IMR-90 (cell line): ENCODE data around the gene KLLN. TPM values are rescaled to one million over a fixed set of nuclear protein-coding genes. Genes with fewer than 3 reads are reported as not detected.

ENCODE experiments used
- ATAC-seq: fragments of 200-7000 bp; cut with Tn5 transposase; 2 replicates; pipeline ENCODE4 v1.9.1; 2020; ENCODE audit warnings: low read depth, mild to moderate bottlenecking, moderate library complexity
- BruUV-seq: library from RNA; stranded (reverse); fragments of 400-500 nt; replicated peaks from 2 replicates; lab custom pipeline; 2021; lab: Mats Ljungman, UMichigan
- CTCF ChIA-PET: fragments of 300-600 bp; formaldehyde crosslinking; extraction: SDS; loops from one replicate; lab custom pipeline; 2021; ENCODE audit warnings: antibody characterized with exemption; lab: Yijun Ruan, JAX
- POLR2A ChIA-PET: fragments of 300-600 bp; sonication (Branson Sonifier 250); formaldehyde crosslinking; loops from one replicate; lab custom pipeline; 2022; ENCODE audit warnings: antibody characterized with exemption; ENCODE audit not compliant: unreplicated experiment; lab: Charles Lee
- DNase-seq: peaks from one replicate; pipeline ENCODE4 v3.0.0; 2013
- H2AFZ ChIP-seq: replicated peaks from 2 replicates; pipeline ENCODE3; 2013; ENCODE audit warnings: low read length, mild to moderate bottlenecking; ENCODE audit not compliant: poor library complexity
- H2AK5ac ChIP-seq: 2 replicates; pipeline ENCODE4 v1.6.1; 2013; ENCODE audit warnings: low read depth, low read length, inconsistent platforms
- H2AK9ac ChIP-seq: replicated peaks from 2 replicates; pipeline ENCODE3; 2013; ENCODE audit warnings: mild to moderate bottlenecking, low read depth, low read length, moderate library complexity; ENCODE audit not compliant: poor library complexity
- H2BK120ac ChIP-seq: 2 replicates; pipeline ENCODE4 v1.6.1; 2013; ENCODE audit warnings: low read depth, low read length, inconsistent platforms
- H2BK15ac ChIP-seq: 3 replicates; pipeline ENCODE4 v1.6.1; 2013; ENCODE audit warnings: low read depth, low read length, inconsistent platforms
- H2BK20ac ChIP-seq: 2 replicates; pipeline ENCODE4 v1.6.1; 2013; ENCODE audit warnings: low read depth, mild to moderate bottlenecking, inconsistent platforms, low read length, moderate library complexity
- H2BK5ac ChIP-seq: 2 replicates; pipeline ENCODE4 v1.6.1; 2013; ENCODE audit warnings: mild to moderate bottlenecking, low read depth, low read length, inconsistent platforms; ENCODE audit not compliant: poor library complexity, severe bottlenecking
- H3K14ac ChIP-seq: replicated peaks from 2 replicates; pipeline ENCODE4 v1.6.1; 2013; ENCODE audit warnings: low read depth, low read length, inconsistent platforms
- H3K18ac ChIP-seq: 2 replicates; pipeline ENCODE4 v1.6.1; 2013; ENCODE audit warnings: low read depth, low read length, control low read depth
- H3K23ac ChIP-seq: 2 replicates; pipeline ENCODE4 v1.6.1; 2013; ENCODE audit warnings: low read depth, low read length, inconsistent platforms
- H3K27ac ChIP-seq: 2 replicates; pipeline ENCODE4 v1.5.1; 2013; ENCODE audit warnings: mild to moderate bottlenecking, control low read depth, low read length; ENCODE audit not compliant: insufficient read depth
- H3K27me3 ChIP-seq: 2 replicates; pipeline ENCODE4 v1.6.1; 2013; ENCODE audit warnings: low read length; ENCODE audit not compliant: control insufficient read depth, insufficient read depth
- H3K36me3 ChIP-seq: 2 replicates; pipeline ENCODE4 v1.6.1; 2013; ENCODE audit warnings: low read length, mixed read lengths; ENCODE audit not compliant: control insufficient read depth, insufficient read depth
- H3K4ac ChIP-seq: 2 replicates; pipeline ENCODE4 v1.6.1; 2013; ENCODE audit warnings: low read depth, low read length, inconsistent platforms
- H3K4me1 ChIP-seq: 2 replicates; pipeline ENCODE4 v1.6.1; 2013; ENCODE audit warnings: low read length, mixed read lengths; ENCODE audit not compliant: control insufficient read depth, insufficient read depth
- H3K4me2 ChIP-seq: 2 replicates; pipeline ENCODE4 v1.6.1; 2013; ENCODE audit warnings: low read depth, mild to moderate bottlenecking, control low read depth, low read length, moderate library complexity
- H3K4me3 ChIP-seq: 2 replicates; pipeline ENCODE4 v1.5.1; 2013; ENCODE audit warnings: low read depth, mild to moderate bottlenecking, control low read depth, low read length, moderate library complexity; ENCODE audit not compliant: insufficient read depth
- H3K56ac ChIP-seq: 2 replicates; pipeline ENCODE4 v1.6.1; 2013; ENCODE audit warnings: low read length, inconsistent platforms; ENCODE audit not compliant: insufficient read depth; ENCODE audit errors: extremely low read depth
- H3K79me1 ChIP-seq, 2 experiments: 2 replicates each; pipeline ENCODE4 v1.6.1; 2013; ENCODE audit warnings: low read length in 2 of 2, inconsistent platforms in 1 of 2, low read depth in 1 of 2
- H3K9ac ChIP-seq: 2 replicates; pipeline ENCODE4 v1.6.1; 2013; ENCODE audit warnings: low read depth, low read length, control low read depth
- H3K9me1 ChIP-seq: 2 replicates; pipeline ENCODE4 v1.6.1; 2013; ENCODE audit warnings: low read length, inconsistent platforms; ENCODE audit not compliant: insufficient read depth
- H3K9me3 ChIP-seq: 2 replicates; pipeline ENCODE4 v1.6.1; 2013; ENCODE audit warnings: low read length; ENCODE audit not compliant: control insufficient read depth, insufficient read depth
- H4K20me1 ChIP-seq: 2 replicates; pipeline ENCODE4 v1.6.1; 2013; ENCODE audit warnings: low read length, inconsistent platforms; ENCODE audit not compliant: insufficient read depth
- H4K5ac ChIP-seq: 2 replicates; pipeline ENCODE4 v1.6.1; 2013; ENCODE audit warnings: mild to moderate bottlenecking, low read depth, low read length, control low read depth
- H4K8ac ChIP-seq, 2 experiments: 2 replicates each; pipeline ENCODE4 v1.6.1; 2013; ENCODE audit warnings: low read depth in 2 of 2, low read length in 2 of 2, control low read depth in 1 of 2, inconsistent platforms in 1 of 2
- H4K91ac ChIP-seq: 2 replicates; pipeline ENCODE4 v1.6.1; 2013; ENCODE audit warnings: low read depth, low read length, inconsistent platforms; ENCODE audit not compliant: insufficient read depth
- BHLHE40 ChIP-seq: fragments of 150-350 bp; IDR thresholded peaks from 2 replicates; pipeline ENCODE4 v1.6.1; 2016; ENCODE audit warnings: mild to moderate bottlenecking, low read depth, low read length
- CEBPB ChIP-seq: IDR thresholded peaks from 2 replicates; pipeline ENCODE4 v1.6.1; 2012; ENCODE audit warnings: low read depth, low read length, improper control_type of control experiment
- CHD1 ChIP-seq: IDR thresholded peaks from 2 replicates; pipeline ENCODE4 v1.6.1; 2012; ENCODE audit warnings: low read depth, low read length, improper control_type of control experiment
- CTCF ChIP-seq: conservative IDR thresholded peaks from 2 replicates; pipeline ENCODE4 v1.5.1; 2012; ENCODE audit warnings: mild to moderate bottlenecking, low read depth, low read length, improper control_type of control experiment
- ELK1 ChIP-seq: fragments of 150-350 bp; IDR thresholded peaks from 2 replicates; pipeline ENCODE4 v1.6.1; 2016; ENCODE audit warnings: low read depth, mild to moderate bottlenecking, low read length, moderate library complexity, borderline replicate concordance
- MAFK ChIP-seq: IDR thresholded peaks from 2 replicates; pipeline ENCODE4 v1.6.1; 2012; ENCODE audit warnings: low read depth, low read length, improper control_type of control experiment
- MAZ ChIP-seq: IDR thresholded peaks from 2 replicates; pipeline ENCODE4 v1.6.1; 2012; ENCODE audit warnings: low read depth, mild to moderate bottlenecking, low read length, improper control_type of control experiment, moderate library complexity, borderline replicate concordance
- MXI1 ChIP-seq: IDR thresholded peaks from 2 replicates; pipeline ENCODE4 v1.6.1; 2012; ENCODE audit warnings: low read depth, mild to moderate bottlenecking, low read length, moderate library complexity, borderline replicate concordance
- NFE2L2 ChIP-seq: fragments of 150-350 bp; IDR thresholded peaks from 2 replicates; pipeline ENCODE4 v1.6.1; 2016; ENCODE audit warnings: low read depth, mild to moderate bottlenecking, low read length
- RAD21 ChIP-seq: IDR thresholded peaks from 2 replicates; pipeline ENCODE4 v1.6.1; 2012; ENCODE audit warnings: low read length, improper control_type of control experiment
- RCOR1 ChIP-seq: IDR thresholded peaks from 2 replicates; pipeline ENCODE4 v1.6.1; 2012; ENCODE audit warnings: mild to moderate bottlenecking, low read length, improper control_type of control experiment; ENCODE audit not compliant: insufficient replicate concordance
- RFX5 ChIP-seq: IDR thresholded peaks from 2 replicates; pipeline ENCODE4 v1.8.0; 2012; ENCODE audit warnings: low read depth, mild to moderate bottlenecking, low read length, moderate library complexity
- SMC3 ChIP-seq: fragments of 150-350 bp; IDR thresholded peaks from 2 replicates; pipeline ENCODE4 v1.6.1; 2016; ENCODE audit warnings: low read depth, mild to moderate bottlenecking, antibody characterized with exemption, low read length, moderate library complexity
- WGBS, 2 experiments: methylation state at CpG; one replicate each; pipeline versions ENCODE4 v1.1.5 to v1.1.7; 2013; ENCODE audit warnings: missing lambda C conversion rate in 2 of 2; ENCODE audit not compliant: insufficient read length in 1 of 2; ENCODE audit errors: extremely low coverage in 2 of 2; 5-methylcytosine and 5-hydroxymethylcytosine counted together
- dilution Hi-C: fragments of 300-500 bp; cut with HindIII; formaldehyde crosslinking; loops from one replicate; pipeline ENCODE4 v1.14.3; 2018; ENCODE audit warnings: low sequenced_read_pairs; ENCODE audit not compliant: unreplicated experiment
- in situ Hi-C: fragments of 300-500 bp; cut with MboI; formaldehyde crosslinking; loops from 3 replicates; pipeline ENCODE4 v1.14.3; 2019; ENCODE audit warnings: low sequenced_read_pairs, inconsistent platforms, mixed read lengths
- intact Hi-C: fragments of 100-400 bp; cut with micrococcal nuclease; formaldehyde crosslinking; loops from 2 replicates; pipeline ENCODE4 v1.10.0; 2022
- polyA plus RNA-seq, 3 experiments: library from polyadenylated mRNA; depleted of rRNA; stranded (reverse); fragments of >200 nt; gene quantifications; 2 replicates each; pipeline ENCODE4 v1.2.3, GENCODE V29; 2012; ENCODE audit warnings: low replicate concordance in 1 of 3
- total RNA-seq: library from RNA; depleted of rRNA; stranded (reverse); fragments of >200 nt; gene quantifications from 2 replicates; pipeline ENCODE4 v1.2.3, GENCODE V29; 2012

KLLN gene
- total and polyA plus RNA-seq, 2 of the 4 experiments (the other 2 are of a cell fraction), result 0.36 TPM

GRCh38 chr10:87865241-87865881, 2.0 kb upstream of the KLLN start:
- Histone ChIP-seq H3K18ac (peak overlapping the region; percentile 40; the same call in 1 of the 2 replicates), H4K20me1 (peaks cover 50% of the 10 kb centered on the region; the same call in 1 of the 2 replicates), H4K8ac (no peak overlapping the region; a peak in 2 of 4 replicates), H3K9me1 (no peaks in the 10 kb centered on the region), H3K14ac (peak overlapping the region; percentile 82), H3K56ac (peak overlapping the region; percentile 79; the same call in 1 of the 2 replicates), H3K4me3 (peak overlapping the region; percentile 73), H2BK120ac (no peak overlapping the region), H3K4ac (peak overlapping the region; percentile 5; the same call in 1 of the 2 replicates), H4K91ac (no peak overlapping the region), H2BK20ac (no peak overlapping the region; the same call in 1 of the 2 replicates), H3K4me2 (peak overlapping the region; percentile 97; the same call in 1 of the 2 replicates), H2AK5ac (no peak overlapping the region), H2AK9ac (no peak overlapping the region), H3K27ac (no peak overlapping the region; the same call in none of the 2 replicates), H2BK15ac (no peak overlapping the region), H4K5ac (no peak overlapping the region; the same call in 1 of the 2 replicates), H3K27me3 (no peaks in the 10 kb centered on the region), H2AFZ (no peak overlapping the region), H3K23ac (peak overlapping the region; percentile 94), H3K9ac (peak overlapping the region; percentile 100; the same call in 1 of the 2 replicates), H3K36me3 (no peaks in the 10 kb centered on the region), H3K79me1 (peaks cover 0 to 10% of the 10 kb centered on the region in 2 experiments; a peak in 2 of 4 replicates), H3K4me1 (0 out of 2 replicates have a peak, but pooled peaks cover 1% of the 10 kb centered on the region), H2BK5ac (peak overlapping the region; percentile 91), H3K9me3 (no peaks in the 10 kb centered on the region)
- DNase-seq, result no peak
- 10% methylated on average over 2 of the region's 4 CpGs; no CpG with 5 or more reads in 1 of the 2 experiments for WGBS, 2 experiments
- dilution Hi-C loops (no loop called here), in situ Hi-C loops (no loop called here), intact Hi-C loops (loop anchor here (5.0 to 10.0 kb wide), 3 partner anchors 97 to 409 kb away; no protein-coding TSS in a partner anchor)
- BruUV-seq, result TSS peak; percentile 16
- CTCF ChIA-PET, result interaction anchor here (0.5 to 1.0 kb wide), 2 partner anchors 524 to 537 kb away, joined by 3 read pairs; no protein-coding TSS in a partner anchor
- POLR2A ChIA-PET, result no interaction called here
- no peak for ATAC-seq
- no peak for TF ChIP-seq RAD21
- TF ChIP-seq CEBPB, result no peak
- no peak for TF ChIP-seq RFX5
- TF ChIP-seq CTCF, result no peak
- TF ChIP-seq NFE2L2, result no peak
- no peak for TF ChIP-seq MAZ
- TF ChIP-seq MAFK, result no peak
- no peak for TF ChIP-seq BHLHE40
- TF ChIP-seq RCOR1, result no peak
- TF ChIP-seq MXI1, result no peak
- TF ChIP-seq ELK1, result no peak
- no peak for TF ChIP-seq CHD1
- TF ChIP-seq SMC3, result no peak
